GM21825 (cell line): Measurements from ENCODE around the gene LOC101059915.

Experiments used
- ATAC-seq: cut with Tn5 transposase; IDR thresholded peaks from one replicate; pipeline ENCODE4 v1.9.1; 2021; ENCODE audit warnings: mild to moderate bottlenecking, moderate library complexity; ENCODE audit not compliant: unreplicated experiment

Gene LOC101059915

DNA sequence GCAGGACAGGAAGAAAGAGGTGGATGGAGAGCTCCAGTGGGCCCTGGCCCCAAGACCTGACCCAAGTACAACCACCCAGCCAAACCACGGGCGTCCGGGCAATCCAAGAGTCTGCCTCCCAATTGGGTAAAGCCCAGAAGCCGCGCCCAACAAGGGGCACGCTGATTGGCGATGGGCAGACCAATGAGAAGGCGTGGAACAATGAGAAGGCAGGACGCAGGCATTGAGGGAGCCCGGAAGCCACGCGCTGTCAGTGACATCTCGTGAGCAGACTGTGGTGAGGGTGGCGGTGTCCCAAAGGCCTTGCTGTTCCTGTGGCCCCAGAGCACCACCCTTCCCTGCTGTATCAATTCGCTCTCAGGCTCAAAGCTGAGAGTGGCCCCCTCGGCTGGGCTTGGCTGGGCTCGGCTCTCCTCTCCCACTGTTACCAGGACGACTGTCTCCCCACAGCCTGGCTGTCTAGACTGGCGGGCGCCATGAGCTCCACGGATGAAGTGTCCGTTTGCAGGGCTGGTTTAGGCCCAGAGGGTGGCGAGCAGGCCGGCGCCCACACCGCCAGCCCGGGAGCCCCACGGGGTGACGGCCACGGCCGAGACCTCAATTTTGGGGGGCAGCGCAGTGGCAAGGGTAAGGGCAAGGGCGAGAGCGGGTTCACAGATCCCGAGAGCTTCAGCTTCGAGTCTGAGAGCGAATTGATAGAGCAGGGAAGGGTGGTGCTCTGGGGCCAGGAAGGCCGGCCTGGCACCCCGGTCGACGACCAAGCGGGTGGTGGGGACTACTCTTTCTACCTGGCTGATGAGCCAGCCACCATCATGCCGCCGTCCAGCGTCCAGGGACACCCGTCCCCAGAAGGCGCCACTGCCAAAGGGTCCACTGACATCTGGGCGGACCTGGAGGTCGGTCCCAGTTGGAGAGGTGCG lies at the start of gene LOC101059915:
Gene LOC101059915, plus strand, starts transcription at position 219 of the 920 bp plus-strand sequence.
- ATAC-seq: no peak

- ATAC-seq: no peak
These were observed 49.6 kb upstream of the LOC101059915 start for GRCh38 chrX:71617742-71618141.

- ATAC-seq: peak; percentile 50
These were observed 49.0 kb upstream of the LOC101059915 start, which contains the start of gene CXCR3 for GRCh38 chrX:71618303-71618721. TSS of gene CXCR3 (minus strand) at chrX:71618511. CDS start at chrX:71618449, 62 bp downstream.

- ATAC-seq: no peak
These were observed 48.6 kb upstream of the LOC101059915 start for GRCh38 chrX:71618787-71619186.

DNA sequence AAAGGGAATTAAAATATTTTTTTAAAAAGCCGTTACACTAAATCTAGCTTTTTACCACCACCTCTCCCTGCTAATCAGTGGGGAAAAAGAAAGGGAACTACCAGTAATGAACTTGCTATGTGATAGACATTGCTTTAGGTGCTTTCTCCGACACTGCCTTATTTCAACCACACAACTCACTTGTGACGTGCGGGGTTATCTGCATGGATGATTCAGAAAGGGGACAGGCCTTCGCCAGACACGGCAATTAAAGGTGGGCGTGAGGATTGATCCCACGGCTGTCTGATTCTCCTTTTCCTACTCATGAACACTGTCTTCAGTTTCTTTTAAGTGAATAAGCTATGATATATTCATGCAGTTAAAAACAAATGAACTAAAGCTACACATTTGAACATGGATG lies 48.2 kb upstream of the LOC101059915 start:
- no peak for ATAC-seq

- ATAC-seq: no peak
These were observed 47.4 kb upstream of the LOC101059915 start for GRCh38 chrX:71619986-71620385.

DNA sequence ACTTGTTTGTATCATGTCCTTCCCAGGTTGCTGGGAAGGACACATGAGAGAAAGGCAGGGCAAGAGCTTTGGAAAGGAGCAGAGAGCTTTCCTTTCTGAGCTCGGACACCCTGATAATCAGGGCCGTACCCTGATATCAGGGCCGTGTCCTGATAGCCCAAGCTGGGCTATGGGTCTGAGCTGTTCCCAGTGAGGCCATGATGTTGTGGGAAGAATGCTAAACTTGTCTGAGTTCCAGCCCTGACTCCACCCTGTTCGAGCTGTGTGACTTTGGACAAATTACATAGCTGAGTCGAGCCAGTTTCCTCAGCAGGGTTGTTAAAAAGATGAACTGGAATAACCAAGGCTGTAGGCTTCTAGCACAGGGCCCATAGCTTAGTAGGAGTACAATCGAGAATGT lies 45.7 kb upstream of the LOC101059915 start:
- ATAC-seq: no peak

DNA sequence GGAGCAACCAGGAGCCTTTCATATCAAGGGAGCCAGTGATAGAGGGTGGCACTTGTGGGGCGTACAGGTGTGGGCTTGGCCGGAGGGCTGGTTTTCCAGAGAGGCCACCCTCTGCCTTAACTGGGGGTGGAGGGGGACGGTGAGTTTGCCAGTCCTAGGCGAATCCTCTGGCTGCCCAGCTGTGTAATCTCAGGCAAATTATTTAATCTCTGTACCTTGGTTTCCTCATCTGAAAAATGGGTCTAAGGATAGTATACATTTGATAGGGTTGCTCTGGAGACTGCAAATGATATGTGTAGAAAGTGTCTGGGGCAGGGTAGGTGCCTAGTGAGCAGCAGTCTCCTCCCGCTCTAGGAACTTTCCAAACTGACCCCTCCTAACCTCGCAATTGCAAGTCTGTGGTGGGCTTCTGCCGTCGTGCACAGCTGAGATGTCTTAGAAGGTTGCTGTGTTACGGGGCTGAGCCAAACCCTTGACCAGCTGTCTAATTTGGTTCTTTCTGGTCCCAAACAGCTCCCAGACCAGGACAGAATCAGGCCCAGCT lies 45.2 kb upstream of the LOC101059915 start:
- no peak for ATAC-seq

DNA sequence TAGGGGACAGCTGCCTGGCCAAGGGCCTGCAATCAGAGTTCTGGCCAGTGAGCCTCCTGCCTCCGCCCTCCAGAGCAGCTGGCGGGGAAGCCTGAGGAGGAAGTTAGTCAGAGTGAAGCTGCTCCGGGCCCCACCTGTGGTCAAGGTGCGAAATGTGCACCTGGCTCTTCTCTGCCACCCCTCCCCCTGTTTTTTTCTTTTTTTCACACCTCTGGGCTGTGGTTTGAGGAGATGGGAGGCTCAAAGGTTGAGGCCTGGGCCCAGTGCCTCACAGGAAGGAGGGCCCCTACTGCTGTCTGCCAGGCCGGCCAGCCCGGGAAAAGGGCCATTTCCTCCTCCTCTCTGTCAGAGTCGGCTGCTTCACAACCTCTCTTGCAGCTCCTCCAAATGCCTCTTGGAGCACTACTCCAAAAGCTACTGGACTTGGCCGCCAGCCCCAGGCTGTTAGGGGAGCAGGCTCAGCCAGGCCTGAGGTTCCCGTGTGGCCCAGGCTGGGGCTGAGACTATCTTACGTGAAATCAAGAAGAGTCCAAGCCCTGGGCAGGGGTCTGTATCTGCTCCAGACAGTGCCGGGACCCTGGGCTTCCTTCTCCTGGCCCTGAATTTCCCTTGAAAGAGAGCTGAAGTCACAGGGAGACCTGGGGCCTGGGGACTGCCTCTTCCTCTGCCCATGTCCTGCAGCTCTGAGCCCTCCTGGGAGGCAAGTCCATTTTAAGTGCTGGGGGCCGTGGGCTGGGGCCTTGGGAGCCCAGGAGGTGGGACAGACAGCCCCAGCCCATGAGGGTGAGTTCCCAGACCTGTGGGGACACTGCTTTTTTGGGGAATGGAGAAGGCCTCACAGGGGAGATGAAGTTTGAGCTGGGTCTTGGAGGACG lies 44.5 kb upstream of the LOC101059915 start:
- ATAC-seq: peak; percentile 51

- ATAC-seq: no peak
These were observed 43.6 kb upstream of the LOC101059915 start for GRCh38 chrX:71623714-71624113.

DNA sequence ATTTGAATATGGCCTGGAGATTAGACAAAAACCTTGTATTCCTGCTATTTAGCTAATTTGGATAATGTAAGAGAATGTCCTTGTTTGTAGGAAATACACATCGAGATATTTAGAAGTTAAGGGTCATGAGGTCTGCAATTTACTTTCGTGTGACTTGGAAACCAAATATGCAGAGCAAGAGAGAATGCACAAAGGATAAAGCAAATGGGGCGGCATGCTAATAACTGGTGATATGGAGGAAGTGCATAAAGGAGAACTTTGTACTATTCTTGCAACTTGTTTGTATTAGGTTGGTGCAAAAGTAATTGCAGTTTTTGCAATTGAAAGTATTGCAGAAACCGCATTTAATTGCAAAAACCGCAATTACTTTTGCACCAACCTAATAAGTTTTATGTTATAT lies 41.9 kb upstream of the LOC101059915 start:
- ATAC-seq: no peak

DNA sequence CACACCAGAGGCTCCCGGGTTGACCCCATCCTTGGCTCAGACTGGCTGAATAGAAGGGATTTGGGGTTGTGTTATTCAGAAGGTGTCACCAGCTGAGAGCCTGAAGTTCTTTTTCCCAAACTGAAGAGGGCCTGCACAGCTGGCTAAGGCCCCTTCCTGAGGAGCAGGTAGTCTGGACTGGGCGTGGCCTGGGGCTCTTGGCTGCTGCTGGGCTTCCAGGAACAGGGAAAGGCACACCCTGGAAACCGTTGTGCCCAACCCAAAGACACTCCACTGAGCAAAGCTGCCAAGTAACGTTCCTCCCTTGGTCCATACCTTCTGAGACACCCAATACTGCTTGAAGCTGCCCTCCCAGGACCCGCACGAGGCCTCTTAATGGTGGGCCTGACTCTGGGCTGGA lies 40.8 kb upstream of the LOC101059915 start:
- no peak for ATAC-seq

GRCh38 chrX:71627588-71628404 lies 39.5 kb upstream of the LOC101059915 start:
- ATAC-seq: no peak

DNA sequence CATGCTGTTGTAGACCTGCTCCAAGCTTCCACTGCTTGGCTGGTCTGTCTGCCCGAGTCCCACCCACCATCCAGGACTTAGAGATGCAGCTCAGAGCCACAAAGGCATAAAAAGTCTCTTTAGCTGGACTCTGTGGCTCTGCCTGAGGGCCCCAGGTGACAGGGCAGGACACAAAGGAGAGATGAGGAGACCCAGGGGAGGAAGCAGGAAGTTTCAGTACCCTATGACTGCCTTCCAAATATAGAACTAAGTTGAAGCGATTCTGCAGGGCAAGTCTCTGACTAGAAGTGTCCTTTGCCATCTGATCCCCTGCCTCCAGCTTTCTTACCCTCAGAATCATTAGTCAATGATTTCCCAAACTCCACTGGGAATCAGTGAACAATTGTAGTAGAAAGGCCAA lies 37.9 kb upstream of the LOC101059915 start:
- peak; percentile 63 for ATAC-seq

DNA sequence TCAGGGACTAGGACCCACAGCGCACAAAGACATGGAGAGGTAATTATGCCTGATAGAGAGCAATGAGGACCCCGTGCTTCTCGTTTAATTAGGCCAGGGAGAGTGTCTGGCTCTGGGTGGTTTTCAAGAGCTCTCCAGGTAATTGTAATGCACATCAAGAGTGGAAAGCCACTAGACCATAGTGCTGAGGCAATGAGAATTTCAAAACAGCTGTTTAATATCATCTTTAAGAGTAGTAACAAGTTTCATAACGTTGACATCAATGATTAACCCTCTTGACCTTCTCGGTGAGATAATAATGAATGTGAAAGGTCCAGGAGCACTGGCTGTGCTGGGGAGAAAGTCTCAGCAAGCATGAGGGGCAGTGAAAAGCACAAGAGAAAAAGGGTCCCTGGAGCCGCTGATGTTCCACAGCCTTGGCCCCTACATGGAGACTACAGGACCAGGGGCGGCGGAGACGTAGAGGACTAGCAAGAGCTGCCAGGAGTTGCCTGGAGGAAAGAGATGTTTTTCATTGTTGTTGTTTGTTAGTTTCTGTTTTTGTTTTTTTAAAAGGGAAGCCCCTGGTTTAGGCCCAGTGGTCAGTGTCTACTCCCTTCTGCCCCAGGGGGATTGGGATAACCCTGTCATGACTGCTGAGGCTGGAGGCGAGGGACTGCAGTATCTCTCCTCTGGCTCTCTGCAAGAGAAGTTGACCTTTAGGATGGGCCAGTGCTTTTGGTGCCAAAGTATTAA lies 34.3 kb upstream of the LOC101059915 start:
- no peak for ATAC-seq

DNA sequence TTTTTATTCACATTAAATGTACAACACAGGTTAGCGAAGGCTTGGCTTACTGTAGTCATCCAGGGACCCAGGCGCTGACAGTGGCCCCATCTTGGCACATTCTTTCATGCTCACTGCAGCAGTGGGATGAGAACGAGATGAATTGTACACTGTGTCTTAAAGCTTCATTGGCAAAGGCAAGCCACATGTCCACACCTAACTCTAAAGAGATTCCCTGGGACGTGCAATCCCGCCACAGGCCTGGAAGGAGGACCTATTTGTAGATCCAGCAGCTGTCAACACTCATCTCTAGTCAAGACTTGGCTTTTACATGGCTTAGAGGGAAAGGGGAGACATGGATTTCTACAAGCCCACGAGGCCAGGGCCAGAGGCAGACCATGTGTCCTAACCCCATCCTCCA lies 33.0 kb upstream of the LOC101059915 start:
- no peak for ATAC-seq

GRCh38 chrX:71636438-71637252 lies 30.7 kb upstream of the LOC101059915 start:
- ATAC-seq: peak; percentile 34

- peak; percentile 22 for ATAC-seq
These were observed 30.1 kb upstream of the LOC101059915 start for GRCh38 chrX:71637253-71637618.

DNA sequence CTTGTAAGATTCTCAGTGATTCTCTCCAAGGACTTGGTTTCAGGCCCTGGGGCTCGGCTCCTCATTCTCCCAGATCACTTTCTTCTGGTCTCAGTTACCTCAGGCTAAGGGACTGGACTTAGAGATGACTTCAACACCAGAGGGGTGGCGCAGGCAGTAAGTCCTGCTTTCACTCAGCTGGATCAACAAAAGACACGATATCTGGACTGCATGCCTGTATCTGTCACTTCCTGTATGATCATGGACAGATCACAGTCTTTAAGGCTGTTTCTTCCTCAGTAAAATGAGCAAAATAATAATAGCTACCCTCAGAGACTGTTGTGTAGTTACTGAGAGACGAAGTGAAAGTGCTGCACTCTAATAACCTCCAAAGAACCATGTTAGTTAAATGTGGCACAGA lies 29.5 kb upstream of the LOC101059915 start:
- ATAC-seq: no peak
